ENCODE data around the gene PSENEN.
"Not testable (repeated sequence)": the region's sequence is repeated elsewhere in the genome, so short reads cannot be mapped to it uniquely, and the experiment has no call there.

The PSENEN gene

GRCh38 chr19:35717665-35718344 is 27.6 kb upstream of the PSENEN start, which contains the start of gene KMT2B:
TSS of gene KMT2B (plus strand) at chr19:35718003. CDS start at chr19:35718019, 16 bp downstream.
- peak; percentile 98 for DNase-seq

DNA sequence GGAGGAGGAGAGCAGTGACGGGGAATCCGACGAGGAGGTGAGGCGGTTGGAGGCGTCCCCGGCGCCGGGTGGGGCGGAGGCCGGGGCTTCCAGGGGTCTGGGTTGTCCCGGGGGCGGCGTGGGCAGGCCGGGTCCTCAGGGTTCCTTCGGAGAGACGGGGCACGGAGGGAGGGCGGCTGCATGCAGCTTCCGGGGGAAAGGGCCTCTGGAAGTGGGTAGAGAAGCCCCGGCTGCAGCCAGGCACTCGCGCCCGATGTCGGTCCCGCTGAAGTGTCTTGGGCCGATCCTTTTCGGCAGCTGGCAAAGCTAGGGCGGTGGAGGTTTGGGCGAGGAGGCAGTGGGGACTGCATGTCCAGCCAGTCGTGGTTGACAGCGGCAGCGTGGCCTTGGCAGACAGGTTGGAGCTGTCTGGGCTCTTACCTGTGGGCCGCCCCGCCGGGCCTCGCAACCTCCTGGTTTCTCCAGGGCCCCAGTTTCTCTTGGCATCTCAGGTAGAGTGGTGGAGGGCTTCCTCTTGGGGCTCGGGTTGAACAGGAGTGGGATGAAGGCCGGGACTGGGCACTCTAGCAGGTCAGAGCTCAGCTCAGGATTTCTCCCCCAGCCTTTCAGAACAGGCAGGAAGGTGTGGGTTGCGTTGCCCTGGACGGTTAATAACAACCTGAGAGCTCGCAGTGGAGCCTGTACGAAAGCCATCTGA is 27.0 kb upstream of the PSENEN start:
- peak; percentile 42 for DNase-seq

GRCh38 chr19:35719402-35720162 is 25.9 kb upstream of the PSENEN start:
- no peak for DNase-seq

- no peak for DNase-seq
Measured at GRCh38 chr19:35720163-35720524, 25.3 kb upstream of the PSENEN start.

DNA sequence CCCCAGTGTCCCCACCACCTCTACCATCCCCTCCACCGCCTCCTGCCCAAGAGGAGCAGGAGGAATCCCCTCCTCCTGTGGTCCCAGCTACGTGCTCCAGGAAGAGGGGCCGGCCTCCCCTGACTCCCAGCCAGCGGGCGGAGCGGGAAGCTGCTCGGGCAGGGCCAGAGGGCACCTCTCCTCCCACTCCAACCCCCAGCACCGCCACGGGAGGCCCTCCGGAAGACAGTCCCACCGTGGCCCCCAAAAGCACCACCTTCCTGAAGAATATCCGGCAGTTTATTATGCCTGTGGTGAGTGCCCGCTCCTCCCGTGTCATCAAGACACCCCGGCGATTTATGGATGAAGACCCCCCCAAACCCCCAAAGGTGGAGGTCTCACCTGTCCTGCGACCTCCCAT is 24.8 kb upstream of the PSENEN start:
- DNase-seq: no peak

DNA sequence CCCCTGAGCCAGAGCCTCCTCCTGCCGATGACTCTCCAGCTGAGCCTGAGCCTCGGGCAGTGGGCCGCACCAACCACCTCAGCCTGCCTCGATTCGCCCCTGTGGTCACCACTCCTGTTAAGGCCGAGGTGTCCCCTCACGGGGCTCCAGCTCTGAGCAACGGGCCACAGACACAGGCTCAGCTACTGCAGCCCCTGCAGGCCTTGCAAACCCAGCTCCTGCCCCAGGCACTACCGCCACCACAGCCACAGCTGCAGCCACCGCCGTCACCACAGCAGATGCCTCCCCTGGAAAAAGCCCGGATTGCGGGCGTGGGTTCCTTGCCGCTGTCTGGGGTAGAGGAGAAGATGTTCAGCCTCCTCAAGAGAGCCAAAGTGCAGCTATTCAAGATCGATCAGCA is 24.1 kb upstream of the PSENEN start:
- DNase-seq: no peak

DNA sequence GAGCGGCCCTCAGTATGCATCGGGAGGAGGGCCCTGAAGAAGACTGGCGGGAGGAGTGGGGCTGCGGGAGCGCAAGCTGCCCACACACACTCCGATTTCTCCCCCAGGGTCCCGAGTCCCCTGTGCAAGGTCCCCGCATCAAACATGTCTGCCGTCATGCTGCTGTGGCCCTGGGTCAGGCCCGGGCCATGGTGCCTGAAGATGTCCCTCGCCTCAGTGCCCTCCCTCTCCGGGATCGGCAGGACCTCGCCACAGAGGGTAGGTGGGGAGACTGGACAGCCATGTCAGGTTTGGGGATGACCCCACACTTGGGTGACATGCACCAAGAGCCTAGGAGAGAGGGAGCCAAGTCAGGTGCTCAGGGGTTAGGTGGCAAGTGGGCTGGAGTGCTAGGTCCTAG is 23.0 kb upstream of the PSENEN start:
- DNase-seq: no peak

DNA sequence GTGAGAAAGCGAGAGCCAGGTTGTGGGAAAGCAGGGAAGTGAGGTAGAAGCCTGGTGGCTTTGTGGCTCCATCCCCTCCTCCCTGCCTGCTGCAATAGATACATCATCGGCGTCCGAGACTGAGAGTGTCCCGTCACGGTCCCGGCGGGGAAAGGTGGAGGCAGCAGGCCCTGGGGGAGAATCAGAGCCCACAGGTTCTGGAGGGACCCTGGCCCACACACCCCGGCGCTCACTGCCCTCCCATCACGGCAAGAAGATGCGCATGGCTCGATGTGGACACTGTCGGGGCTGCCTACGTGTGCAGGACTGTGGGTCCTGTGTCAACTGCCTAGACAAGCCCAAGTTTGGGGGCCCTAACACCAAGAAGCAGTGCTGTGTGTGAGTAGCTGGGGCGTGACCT is 22.6 kb upstream of the PSENEN start:
- no peak for DNase-seq

- DNase-seq: no peak
Measured at GRCh38 chr19:35723671-35724070, 21.8 kb upstream of the PSENEN start.

- not testable (repeated sequence) for DNase-seq
Measured at GRCh38 chr19:35724132-35724531, 21.3 kb upstream of the PSENEN start.

- no peak for DNase-seq
Measured at GRCh38 chr19:35724560-35724959, 20.9 kb upstream of the PSENEN start.

DNA sequence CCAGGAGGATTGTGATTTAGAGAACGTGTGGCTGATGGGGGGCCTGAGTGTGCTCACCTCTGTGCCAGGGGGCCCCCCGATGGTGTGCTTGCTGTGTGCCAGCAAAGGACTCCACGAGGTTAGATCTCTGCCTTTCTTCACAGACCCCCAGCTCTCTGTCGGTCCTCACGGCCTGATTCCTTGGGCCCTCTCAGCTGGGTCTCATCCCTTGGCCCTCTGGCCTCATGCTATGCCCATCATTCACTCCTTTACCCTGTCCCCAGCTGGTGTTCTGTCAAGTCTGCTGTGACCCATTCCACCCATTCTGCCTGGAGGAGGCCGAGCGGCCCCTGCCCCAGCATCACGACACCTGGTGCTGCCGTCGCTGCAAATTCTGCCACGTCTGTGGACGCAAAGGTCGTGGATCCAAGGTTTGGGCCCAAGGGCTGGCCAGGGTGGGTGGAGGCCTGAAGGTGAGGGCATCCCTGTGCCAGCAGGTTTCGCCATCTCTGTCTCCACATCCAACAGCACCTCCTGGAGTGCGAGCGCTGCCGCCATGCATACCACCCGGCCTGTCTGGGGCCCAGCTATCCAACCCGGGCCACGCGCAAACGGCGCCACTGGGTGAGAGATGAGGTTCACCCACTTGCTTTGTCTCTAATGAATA is 20.1 kb upstream of the PSENEN start:
- no peak for DNase-seq

GRCh38 chr19:35727053-35727955 is 18.1 kb upstream of the PSENEN start:
- DNase-seq: no peak

DNA sequence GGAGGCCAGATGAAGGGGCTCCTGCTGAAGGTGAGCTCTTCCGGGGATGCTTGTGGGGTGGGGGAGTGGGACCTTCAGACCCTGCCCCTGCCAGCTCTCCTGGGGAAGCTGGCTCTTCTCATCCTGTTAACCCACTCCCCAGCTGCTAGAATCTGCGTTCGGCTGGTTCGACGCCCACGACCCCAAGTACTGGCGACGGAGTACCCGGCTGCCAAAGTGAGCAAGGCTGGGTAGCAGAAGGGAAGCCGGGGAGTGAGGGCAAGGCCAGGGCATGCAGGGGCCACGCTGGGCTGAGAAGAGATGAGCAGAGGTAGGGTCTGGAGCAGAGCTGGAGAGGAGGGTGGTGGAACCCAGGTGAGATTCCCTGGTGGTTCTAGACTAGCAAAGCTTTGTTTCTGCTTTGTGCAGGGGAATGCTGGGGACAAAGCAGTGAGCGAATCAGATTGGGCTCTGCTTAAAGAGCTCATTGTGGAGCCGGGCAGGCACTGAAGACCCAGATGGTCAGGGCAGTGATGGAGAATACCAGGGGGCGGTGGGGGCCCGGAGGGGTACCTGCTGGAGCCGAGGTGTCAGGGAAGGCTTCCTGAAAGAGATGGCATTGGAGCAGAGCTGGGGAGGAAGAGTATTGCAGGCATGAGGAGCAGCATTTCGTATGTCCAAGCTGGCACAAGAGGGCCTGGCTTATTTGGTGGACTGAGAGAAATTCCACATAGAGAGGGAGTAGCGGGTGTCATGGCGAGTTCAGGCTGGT is 17.3 kb upstream of the PSENEN start:
- DNase-seq: no peak

GRCh38 chr19:35729021-35729420 is 16.4 kb upstream of the PSENEN start:
- DNase-seq: no peak

- no peak for DNase-seq
Measured at GRCh38 chr19:35729763-35730162, 15.7 kb upstream of the PSENEN start.

DNA sequence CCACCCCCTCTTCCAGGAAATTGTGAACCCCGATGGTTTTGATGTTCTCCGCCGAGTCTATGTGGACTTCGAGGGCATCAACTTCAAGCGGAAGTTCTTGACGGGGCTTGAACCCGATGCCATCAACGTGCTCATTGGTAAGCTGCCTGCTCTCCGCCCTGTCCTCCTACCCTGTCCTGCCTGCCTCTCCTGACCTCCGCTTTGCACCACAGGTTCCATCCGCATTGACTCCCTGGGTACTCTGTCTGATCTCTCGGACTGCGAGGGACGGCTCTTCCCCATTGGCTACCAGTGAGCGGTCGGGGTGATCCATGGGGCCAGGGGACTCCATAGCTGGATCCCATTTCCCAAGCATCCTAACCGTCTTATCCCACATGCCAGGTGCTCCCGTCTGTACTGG is 15.1 kb upstream of the PSENEN start:
- DNase-seq: no peak

- DNase-seq: no peak
Measured at GRCh38 chr19:35731353-35731752, 14.1 kb upstream of the PSENEN start.

GRCh38 chr19:35731779-35732405 is 13.6 kb upstream of the PSENEN start:
- no peak for DNase-seq

GRCh38 chr19:35732540-35733179 is 12.8 kb upstream of the PSENEN start:
- no peak for DNase-seq

Data from right kidney (tissue), 1 donor.